IPS-NIHi7 (cell line): ENCODE measurements around the gene TBC1D5.
"Not testable (repeated sequence)": the region's sequence is repeated elsewhere in the genome, so short reads cannot be mapped to it uniquely, and the experiment has no call there.

Source experiments
- DNase-seq: peaks from one replicate; pipeline ENCODE4 v3.0.0; 2012; ENCODE audit warnings: mixed read lengths; ENCODE audit errors: extremely low spot score

TBC1D5 gene, protein sequence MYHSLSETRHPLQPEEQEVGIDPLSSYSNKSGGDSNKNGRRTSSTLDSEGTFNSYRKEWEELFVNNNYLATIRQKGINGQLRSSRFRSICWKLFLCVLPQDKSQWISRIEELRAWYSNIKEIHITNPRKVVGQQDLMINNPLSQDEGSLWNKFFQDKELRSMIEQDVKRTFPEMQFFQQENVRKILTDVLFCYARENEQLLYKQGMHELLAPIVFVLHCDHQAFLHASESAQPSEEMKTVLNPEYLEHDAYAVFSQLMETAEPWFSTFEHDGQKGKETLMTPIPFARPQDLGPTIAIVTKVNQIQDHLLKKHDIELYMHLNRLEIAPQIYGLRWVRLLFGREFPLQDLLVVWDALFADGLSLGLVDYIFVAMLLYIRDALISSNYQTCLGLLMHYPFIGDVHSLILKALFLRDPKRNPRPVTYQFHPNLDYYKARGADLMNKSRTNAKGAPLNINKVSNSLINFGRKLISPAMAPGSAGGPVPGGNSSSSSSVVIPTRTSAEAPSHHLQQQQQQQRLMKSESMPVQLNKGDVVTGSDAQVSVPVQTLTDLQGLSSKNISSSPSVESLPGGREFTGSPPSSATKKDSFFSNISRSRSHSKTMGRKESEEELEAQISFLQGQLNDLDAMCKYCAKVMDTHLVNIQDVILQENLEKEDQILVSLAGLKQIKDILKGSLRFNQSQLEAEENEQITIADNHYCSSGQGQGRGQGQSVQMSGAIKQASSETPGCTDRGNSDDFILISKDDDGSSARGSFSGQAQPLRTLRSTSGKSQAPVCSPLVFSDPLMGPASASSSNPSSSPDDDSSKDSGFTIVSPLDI

DNA sequence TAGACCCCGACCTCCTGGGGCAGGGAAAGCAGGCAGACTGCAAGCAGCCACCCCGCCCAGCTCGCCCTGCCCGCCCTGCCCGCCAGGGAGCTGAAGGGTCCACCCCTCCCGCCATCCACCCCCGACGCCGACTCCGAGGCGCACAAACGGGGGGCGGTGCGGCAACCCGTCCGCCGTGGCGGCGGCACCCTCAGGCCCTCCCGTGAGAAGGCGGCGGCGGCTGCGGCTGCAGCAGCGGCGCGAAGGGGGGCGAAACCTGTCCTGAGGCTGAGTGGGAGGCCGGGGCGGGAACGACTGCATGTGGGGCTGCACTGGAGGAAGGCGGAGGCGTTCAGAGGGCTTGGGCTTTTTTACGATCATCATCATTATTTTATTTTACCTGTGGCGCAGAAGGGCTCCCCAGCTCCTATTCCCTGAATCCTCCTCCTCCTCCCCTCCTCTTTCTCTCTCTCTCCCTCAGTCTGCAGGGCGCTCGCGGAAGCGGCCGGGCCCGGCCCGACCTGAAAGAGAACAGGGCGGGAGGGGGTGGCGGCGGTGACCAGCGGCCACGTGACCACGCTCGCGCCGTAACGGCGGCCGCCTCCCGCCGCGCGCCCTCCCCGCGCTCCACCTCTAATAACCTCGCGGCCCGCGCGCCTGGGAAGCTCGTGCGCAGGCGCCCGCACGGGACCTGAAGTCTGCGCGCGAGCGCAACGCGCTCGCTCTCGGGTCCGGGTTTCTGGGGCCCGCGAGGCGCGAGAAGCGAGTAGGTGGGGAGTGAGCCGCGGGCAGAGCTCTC, at the start of gene TBC1D5:
Gene TBC1D5 (minus strand): TSS at position 530 of the 778 bp plus-strand sequence. CDS start 234,061 bp downstream, outside the sequence.
- peak; percentile 88 for DNase-seq

DNA sequence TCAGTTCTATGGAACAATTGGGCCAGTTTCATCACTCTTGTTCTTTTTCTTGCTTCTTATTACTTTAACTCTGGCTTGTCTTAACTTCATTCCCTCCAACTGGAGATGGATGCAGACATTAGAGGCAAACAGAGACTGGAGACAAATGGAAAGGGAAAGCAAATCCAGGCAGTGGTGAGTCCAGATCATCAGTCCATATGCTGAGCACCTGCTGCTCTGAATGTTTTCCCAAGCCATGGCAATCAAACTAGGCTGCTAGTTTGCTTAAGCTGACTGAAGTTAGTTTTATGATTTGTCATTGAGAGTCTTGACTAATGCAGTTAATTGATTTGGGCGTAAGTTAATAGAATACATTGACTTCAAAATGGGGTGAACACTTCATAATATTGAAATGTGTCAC, 41.0 kb upstream of the TBC1D5 start:
- DNase-seq, result no peak

DNA sequence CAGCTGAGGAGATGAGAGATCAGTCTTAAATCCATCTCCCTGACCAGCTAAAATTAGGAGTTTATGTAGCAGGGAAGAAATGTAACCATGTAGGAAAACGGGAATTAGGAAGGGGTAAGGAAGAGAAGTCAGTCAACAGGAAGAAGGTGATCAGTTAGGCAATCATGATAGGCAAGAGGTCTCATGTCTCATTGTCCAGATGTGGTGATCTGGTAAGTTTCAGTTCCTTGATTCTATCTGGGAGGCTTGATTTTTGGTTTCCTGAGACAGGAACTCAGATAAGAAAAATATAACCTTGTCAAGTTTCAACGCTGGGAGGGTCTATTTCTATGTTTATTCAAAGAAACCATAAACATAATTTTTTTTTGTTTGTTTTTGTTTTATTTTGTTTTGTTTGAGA, 40.3 kb upstream of the TBC1D5 start:
- DNase-seq, result no peak

DNA sequence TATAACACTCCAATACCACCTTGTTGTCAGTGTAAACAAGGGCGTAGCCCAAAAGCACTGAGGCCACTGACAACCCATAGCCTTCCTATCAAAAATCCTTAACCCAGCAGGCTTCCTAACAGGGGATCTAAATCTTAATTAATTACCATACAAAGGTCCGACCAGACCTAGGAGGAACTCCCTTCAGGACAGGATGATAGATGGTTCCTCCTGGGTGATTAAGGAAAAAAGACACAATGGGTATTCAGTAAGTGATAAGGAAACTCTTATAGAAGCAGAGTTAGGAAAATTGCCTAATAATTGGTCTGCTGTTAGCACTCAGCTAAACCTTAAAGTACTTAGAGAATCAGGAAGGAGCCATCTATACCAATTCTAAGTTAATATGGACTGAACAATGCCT, 37.9 kb upstream of the TBC1D5 start:
- not testable (repeated sequence) for DNase-seq

DNA sequence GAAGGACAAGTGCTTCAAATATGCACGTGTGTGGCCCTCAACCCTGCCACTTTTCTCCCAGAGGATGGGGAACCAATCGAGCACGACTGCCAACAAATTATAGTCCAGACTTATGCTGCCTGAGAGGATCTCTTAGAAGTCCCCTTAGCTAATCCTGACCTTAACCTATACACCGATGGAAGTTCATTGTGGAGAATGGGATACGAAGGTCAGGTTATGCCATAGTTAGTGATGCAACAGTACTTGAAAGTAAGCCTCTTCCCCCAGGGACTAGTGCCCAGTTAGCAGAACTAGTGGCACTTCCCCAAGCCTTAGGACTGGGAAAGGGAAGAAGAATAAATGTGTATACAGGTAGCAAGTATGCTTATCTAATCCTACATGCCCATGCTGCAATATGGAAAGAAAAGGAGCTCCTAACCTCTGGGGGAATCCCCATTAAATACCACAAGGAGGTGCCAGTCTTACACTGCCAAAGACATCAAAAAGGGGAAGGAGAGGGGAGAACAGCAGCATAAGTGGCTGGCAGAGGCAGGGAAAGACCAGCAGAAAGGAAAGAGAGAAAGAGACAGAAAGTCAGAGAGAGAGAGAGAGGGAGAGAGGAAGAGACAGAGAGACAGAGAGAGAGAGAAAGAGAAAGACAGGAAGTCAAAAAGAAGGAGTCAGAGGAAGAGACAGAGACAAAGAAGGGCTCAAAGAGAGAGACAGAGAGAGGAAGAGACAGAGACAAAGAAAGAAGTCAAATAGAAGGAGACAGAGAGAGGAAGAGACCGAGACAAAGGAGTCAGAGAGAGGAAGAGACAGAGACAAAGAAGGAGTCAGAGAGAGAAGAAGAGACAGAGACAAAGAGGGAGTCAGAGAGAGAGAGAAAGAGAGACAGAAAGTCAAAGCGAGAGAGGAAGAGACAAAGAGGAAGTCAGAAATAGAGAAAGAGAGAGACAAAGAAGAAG, 37.1 kb upstream of the TBC1D5 start:
- DNase-seq, result not testable (repeated sequence)

DNA sequence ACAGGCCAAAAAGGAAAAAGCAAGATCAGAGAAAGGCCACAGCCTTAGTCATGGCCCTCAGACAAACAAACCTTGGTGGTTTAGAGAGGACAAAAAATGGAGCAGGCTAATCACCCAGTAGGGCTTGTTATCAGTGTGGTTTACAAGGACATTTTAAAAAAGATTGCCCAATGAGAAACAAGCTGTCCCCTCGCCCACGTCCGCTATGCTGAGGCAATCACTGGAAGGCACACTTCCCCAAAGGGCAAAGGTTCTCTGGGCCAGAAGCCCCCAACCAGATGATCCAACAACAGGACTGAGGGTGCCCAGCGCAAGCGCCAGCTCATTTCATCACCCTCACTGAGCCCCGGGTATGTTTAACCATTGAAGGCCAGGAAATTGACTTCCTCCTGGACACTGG, 34.9 kb upstream of the TBC1D5 start:
- DNase-seq, result not testable (repeated sequence)

DNA sequence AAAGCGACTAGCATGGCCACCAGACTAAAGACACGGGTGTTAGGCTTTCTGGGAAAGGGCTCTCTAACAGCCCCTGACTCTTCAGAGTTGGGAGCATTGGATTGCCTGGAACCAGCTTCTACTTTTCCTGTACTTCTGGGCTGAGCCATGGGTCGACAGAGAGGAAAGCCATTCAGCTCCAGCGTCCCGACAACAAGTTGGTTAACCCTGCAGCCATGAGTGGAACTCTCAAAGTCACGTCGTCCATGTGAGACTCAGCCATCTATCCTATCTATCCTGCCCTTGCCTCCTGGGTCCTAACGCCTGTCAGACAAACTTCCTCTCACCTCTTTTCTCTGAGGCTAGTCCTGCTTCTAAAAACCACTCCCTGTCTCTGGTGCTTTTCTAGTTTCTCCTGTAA, 32.6 kb upstream of the TBC1D5 start:
- no peak for DNase-seq

DNA sequence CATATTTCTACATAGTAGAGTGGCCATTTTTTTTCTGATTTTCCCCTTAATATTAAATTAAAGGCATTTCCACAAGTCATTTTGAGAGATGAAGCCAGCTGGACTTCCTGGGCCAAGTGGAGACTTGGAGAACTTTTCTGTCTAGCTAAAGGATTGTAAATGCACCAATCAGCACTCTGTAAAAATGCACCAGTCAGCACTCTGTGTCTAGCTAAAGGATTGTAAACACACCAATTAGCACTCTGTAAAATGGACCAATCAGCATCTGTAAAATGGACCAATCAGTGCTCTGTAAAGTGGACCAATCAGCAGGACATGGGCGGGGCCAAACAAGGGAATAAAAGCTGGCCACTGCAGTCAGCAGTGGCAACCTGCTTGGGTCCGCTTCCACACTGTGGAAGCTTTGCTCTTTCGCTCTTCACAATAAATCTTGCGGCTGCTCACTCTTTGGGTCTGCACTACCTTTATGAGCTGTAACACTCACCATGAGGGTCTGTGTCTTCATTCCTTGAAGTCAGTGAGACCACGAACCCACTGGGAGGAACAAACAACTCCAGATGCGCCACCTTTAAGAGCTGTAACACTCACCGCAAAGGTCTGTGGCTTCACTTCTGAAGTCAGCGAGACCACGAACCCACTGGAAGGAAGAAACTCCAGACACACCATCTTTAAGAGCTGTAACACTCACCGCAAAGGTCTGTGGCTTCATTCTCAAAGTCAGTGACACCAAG, 31.9 kb upstream of the TBC1D5 start:
- DNase-seq, result not testable (repeated sequence)

DNA sequence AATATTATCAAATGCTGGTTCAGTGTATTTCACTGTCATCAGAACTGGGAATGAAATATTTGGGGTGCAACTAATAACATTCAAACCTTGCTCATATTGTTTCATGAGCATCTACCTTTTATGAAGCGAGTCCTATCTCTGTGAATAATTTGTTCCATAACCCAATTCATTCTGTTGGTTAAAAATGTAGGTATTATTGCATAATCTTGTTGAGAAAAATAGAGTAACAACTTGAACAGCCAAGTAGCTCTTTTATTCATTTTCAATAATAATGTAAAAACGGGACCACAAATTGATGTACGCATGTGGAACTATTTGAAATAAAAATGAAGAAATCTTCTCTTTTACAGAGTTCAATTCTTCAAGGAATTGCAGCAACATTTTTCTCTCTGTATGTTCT, 30.1 kb upstream of the TBC1D5 start:
- no peak for DNase-seq

DNA sequence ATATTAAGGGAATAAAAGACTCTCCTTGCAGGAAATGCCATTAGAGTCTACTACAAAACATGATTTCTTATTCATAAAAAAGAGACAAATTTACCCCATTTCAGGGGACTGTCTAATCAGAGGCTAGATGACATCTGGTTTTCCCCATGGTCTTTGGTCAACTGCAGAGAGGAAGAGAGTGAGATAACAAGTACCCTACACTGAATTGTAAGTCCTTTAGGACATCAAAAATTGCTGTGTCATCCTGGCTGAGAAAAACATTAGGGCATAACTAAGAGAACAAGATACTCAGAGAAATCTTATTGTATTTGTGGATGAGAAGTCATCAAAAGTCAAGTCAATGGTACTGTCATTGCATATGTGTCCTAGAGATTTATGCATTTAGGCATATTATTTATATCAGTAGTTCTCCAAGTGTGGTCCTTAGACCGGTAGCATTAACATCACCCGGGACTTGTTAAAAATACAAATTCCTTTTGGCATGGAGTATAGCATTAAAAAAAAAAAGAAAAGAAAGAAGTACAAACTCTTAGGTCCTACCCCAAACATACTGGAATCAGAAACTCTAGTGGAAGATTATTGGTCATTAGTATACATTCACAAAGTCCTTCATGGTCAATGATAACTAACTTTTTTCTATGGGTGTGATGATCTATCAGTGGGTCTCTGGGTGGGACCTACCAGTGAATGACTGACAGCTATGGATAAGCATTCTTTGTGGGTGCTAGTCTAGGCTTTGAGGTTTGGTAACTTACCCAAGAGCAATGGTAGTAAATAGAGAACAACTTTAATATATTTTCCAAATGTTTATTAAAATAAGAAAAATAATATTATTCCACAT, 29.0 kb upstream of the TBC1D5 start:
- DNase-seq, result no peak

DNA sequence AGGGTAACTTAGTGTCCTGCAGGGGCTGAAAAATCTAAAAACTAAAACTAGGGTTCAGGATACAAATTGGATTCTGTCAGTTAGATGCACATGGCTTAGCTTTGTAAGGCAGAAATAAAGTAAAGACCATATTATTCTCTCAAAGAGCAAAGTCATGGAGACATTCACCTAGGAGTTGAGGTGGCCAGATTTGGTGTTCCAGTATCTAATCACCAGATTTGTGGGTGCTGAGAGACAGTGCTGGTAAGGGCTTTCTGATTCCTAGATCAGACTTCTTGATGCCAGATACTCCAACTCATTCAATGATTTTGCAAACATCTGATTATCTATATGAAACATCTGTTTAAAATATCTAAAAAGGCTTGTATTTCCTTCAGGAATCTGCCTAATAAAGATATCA, 28.3 kb upstream of the TBC1D5 start:
- DNase-seq, result no peak

DNA sequence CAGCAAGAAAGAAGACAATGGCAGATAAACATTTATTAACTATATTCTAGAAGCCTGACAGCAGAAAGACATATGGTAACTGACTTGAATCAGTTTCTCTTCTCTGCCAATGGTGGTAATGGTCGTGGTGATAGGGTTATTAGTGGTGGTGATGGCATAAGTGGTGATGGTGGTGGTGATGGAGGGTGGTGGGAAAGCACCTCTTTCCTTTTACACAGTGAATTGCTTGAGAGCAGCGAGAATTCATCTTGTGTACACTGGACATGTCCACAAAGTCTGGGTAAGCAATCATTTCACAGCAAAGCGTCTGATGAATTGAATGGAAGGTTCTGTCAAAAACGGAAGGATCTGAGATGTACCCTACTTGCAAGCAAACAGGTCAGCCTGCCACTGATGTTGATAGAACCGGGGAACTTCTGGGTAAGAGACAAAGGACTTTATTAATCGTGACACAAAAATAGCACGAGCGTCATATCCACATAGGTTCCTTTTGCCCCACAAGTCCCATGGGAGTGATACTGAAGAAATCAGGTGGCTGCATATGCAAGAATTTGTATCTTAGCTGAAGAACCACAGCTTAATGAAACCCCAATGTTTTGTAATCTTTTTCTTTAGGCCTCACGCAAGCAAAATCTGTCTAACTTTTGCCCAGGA, 23.5 kb upstream of the TBC1D5 start:
- no peak for DNase-seq

DNA sequence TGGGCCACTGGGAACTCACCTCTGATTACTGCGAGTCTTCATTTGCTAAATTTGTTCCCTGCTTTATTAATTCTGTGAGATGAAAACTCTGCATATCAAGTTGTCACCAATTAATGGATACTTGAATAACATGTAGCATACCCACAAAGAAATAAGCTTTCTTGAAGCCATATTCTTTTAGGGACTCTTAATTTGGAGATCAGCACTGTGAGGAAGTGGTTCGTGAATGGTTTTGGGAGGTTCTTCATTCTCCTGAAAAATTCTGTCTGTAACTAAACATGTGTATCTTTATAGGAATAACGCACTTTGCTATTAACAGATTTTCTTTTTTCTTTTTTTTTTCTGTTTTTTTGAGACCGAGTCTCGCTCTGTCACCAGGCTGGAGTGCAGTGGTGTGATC, 19.1 kb upstream of the TBC1D5 start:
- no peak for DNase-seq

DNA sequence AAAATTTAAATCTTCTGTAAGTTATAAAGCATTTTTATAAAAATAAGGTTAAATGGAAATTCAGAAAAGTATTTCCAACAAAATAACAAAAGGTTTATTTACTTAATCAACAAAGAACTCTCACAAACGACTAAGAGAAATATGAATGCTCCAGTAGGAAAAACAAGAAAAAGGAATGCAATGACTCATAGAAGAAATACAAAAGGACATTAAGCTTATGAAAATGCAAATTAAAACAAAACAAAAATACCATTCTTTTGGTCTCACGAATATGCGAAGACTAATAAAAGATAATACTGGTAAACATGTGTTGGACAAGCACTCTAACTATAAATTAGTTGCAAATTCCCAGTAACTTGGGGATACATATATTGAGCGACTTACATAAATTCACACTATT, 17.5 kb upstream of the TBC1D5 start:
- no peak for DNase-seq

DNA sequence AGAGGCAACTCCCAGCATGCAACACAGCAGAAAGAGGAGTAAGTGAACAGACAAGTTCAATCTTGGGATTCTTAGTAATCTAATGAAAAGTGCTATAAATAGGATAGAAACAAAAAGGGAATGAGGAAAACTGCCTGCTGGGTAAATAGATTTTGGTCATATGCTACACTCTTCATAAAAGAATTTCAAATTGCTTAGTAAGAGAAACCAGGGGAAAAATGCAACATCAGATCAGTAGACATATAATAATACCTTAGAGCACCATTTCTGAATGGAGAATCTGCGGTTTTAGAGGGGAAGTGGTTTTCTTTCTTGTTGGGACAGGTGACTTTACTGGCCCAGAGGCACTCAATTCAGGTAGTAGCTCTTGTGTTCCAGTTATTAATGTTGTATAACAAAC, 13.4 kb upstream of the TBC1D5 start:
- DNase-seq, result no peak

DNA sequence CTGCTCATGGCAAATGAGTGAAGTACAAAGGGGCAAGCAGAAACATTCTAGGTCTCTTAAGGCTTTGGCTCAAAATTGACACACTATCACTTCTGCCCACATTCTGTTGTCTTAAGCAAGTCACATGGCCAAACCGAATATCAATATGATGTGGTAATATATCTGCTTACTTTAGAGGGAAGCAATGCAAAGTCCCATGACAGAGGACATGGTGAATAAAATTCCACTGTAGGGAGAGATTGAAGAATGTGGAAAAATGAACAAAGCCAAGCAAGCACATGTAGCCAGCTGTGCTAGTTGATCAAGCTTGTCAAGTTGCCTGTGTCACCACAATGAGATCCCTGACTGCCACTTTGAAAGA, 11.2 kb upstream of the TBC1D5 start:
- no peak for DNase-seq

DNA sequence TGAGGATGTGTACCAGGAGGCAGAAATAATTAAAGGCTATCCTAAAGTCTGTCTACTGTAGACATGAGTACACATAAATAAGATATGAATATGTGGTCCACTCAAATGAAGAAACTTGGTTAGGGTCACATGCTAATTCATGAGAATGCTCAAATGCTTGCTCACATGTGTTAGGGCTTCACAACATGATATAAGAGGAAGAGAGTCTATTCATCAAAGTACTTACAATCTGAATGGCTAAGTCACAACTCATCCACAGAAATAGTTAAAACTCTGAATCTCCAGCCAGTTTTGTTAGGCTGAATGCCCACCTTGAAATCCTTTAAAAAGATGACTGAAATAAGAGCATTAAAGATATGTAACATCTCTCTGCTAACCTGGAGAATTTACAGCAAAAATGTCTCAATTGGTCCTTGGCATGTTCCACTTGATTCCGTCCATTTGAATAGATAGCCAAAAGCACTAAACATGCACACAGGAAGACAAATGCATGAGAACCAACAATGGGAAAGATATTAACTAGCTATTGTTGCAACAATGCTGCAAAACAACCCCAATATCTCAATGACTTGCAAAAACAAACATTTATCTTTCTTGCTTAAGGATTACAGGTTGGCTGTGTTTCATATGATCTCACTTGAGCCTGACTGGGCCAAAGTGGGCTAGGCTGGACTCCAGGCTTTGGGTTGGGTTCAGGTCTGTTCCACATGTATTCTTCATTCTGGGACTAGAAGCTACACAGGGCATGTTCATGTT, 10.6 kb upstream of the TBC1D5 start:
- DNase-seq, result no peak

DNA sequence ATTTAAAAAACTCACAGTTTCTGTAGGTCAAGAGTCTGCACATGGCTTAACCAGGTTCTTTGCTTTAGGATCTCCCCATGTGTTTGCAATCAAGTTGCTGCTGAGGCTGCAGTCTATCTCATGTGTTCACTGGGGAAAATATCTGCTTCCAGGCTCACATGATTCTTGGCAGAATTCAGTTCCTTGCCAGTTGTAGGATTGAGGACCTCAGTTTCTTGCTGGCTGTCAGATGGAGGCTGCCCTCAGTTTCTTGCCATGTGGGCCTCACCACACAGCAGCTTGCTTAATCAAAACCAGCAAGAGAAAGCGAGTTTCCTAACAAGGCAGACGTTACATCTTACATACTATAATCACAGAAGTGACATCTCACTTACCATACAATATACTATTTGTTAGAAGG, 10.0 kb upstream of the TBC1D5 start:
- no peak for DNase-seq
